ENCODE results near the gene ARID1B. TPM values are rescaled to one million over a fixed set of nuclear protein-coding genes. Genes with fewer than 3 reads are reported as not detected.

Gene ARID1B
- total and polyA plus RNA-seq, 7 experiments from 2014 or later = 17.5 to 164 (median 139) TPM

DNA sequence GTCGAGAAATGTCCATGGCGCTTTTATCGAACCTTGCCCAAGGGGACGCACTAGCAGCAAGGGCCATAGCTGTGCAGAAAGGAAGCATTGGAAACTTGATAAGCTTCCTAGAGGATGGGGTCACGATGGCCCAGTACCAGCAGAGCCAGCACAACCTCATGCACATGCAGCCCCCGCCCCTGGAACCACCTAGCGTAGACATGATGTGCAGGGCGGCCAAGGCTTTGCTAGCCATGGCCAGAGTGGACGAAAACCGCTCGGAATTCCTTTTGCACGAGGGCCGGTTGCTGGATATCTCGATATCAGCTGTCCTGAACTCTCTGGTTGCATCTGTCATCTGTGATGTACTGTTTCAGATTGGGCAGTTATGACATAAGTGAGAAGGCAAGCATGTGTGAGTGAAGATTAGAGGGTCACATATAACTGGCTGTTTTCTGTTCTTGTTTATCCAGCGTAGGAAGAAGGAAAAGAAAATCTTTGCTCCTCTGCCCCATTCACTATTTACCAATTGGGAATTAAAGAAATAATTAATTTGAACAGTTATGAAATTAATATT lies 430.4 kb downstream of the ARID1B start:
- DNase-seq (no peak), ATAC-seq (no peak)
- peaks cover 0 to 6% (median 0%) of the 10 kb centered on the region in 7 donors for H3K4me1 Mint-ChIP-seq
- intact Hi-C loops (cut with micrococcal nuclease) = no loop called here
- peak overlapping the region in 1 of 9 donors; percentile 28 for H3K27ac Mint-ChIP-seq
- Histone ChIP-seq H3K4me3 (ENCODE audit: low read length) (no peak overlapping the region), H3K27ac (ENCODE audit: low read depth, low read length) (no peak overlapping the region), H3K4me1 (ENCODE audit: control insufficient read depth in 2 of 2, insufficient read depth in 2 of 2, low read length in 2 of 2) (no peaks in the 10 kb centered on the region), H3K27me3 (ENCODE audit: control insufficient read depth in 2 of 2, insufficient read depth in 2 of 2, low read length in 2 of 2) (no peaks in the 10 kb centered on the region), H3K36me3 (ENCODE audit: control insufficient read depth in 2 of 3, insufficient read depth in 3 of 3, low read length in 3 of 3) (peaks cover 3 to 48% (median 12%) of the 10 kb centered on the region in 3 experiments), H3K9me3 (ENCODE audit: control insufficient read depth in 2 of 3, low read length in 3 of 3) (no peaks in the 10 kb centered on the region)
- POLR2A ChIA-PET = no interaction called here
- no peak overlapping the region for H3K4me3 Mint-ChIP-seq
- no peaks in the 10 kb centered on the region for H3K27me3 Mint-ChIP-seq
- CTCF ChIA-PET = no interaction called here
- H3K36me3 Mint-ChIP-seq = peaks cover 17 to 30% (median 24%) of the 10 kb centered on the region in 5 donors
- H3K9me3 Mint-ChIP-seq = no peaks in the 10 kb centered on the region

- no peaks in the 10 kb centered on the region for H3K27me3 Mint-ChIP-seq
- H3K36me3 Mint-ChIP-seq = peaks cover 11 to 21% (median 16%) of the 10 kb centered on the region in 5 donors
- H3K4me3 ChIP-seq (ENCODE audit: low read length) = no peak overlapping the region
- peak overlapping the region in 5 of 9 donors; percentile 1 to 61 (median 6) for H3K27ac Mint-ChIP-seq
- no peaks in the 10 kb centered on the region for H3K27me3 ChIP-seq (ENCODE audit: control insufficient read depth in 2 of 2, insufficient read depth in 2 of 2, low read length in 2 of 2)
- POLR2A ChIA-PET = no interaction called here
- ATAC-seq (no peak), DNase-seq (no peak)
- no peaks in the 10 kb centered on the region for H3K4me1 ChIP-seq (ENCODE audit: control insufficient read depth in 2 of 2, insufficient read depth in 2 of 2, low read length in 2 of 2)
- H3K27ac ChIP-seq (ENCODE audit: low read depth, low read length) = no peak overlapping the region
- H3K4me1 Mint-ChIP-seq = peaks cover 0 to 6% (median 0%) of the 10 kb centered on the region in 7 donors
- intact Hi-C loops (cut with micrococcal nuclease) = no loop called here
- H3K36me3 ChIP-seq (ENCODE audit: control insufficient read depth in 2 of 3, insufficient read depth in 3 of 3, low read length in 3 of 3) = peaks cover 0 to 28% (median 6%) of the 10 kb centered on the region in 3 experiments
- no peaks in the 10 kb centered on the region for H3K9me3 Mint-ChIP-seq
- no peak overlapping the region for H3K4me3 Mint-ChIP-seq
- no peaks in the 10 kb centered on the region for H3K9me3 ChIP-seq (ENCODE audit: control insufficient read depth in 2 of 3, low read length in 3 of 3)
- CTCF ChIA-PET = no interaction called here
These were observed 432.8 kb downstream of the ARID1B start for GRCh38 chr6:157209865-157210530.

DNA sequence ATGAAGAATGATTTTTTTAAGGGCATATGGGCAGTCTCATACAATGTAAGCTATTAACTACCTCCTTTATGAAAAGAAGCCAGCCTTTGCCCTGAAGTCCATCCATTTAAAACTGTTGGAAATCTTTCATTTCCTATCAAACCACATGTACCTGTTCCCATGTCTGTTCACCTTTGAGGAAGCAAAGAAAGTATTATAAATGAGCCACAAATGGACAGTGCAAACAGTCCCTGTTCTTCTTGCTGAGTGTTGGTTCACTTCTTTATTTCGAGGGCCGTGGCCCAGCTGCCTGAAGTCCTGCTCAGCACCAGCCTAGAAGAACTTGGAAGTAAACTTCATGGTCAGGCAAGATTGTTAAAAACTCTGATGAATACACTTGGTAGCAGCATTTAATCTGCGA lies 433.8 kb downstream of the ARID1B start:
- Mint-ChIP-seq H3K36me3 (peaks cover 6 to 16% (median 10%) of the 10 kb centered on the region in 5 donors), H3K27ac (peak overlapping the region in 4 of 9 donors; percentile 2 to 61 (median 8)), H3K9me3 (no peaks in the 10 kb centered on the region), H3K27me3 (no peaks in the 10 kb centered on the region), H3K4me1 (peaks cover 0 to 6% (median 0%) of the 10 kb centered on the region in 7 donors), H3K4me3 (no peak overlapping the region)
- no peaks in the 10 kb centered on the region for H3K9me3 ChIP-seq (ENCODE audit: control insufficient read depth in 2 of 3, low read length in 3 of 3)
- POLR2A ChIA-PET = interaction anchor here (0.6 kb wide), 1 partner anchor 857 kb away, joined by 7 read pairs; no protein-coding TSS in a partner anchor
- DNase-seq (no peak), ATAC-seq (no peak)
- H3K36me3 ChIP-seq (ENCODE audit: control insufficient read depth in 2 of 3, insufficient read depth in 3 of 3, low read length in 3 of 3) = peaks cover 0 to 19% (median under 1%) of the 10 kb centered on the region in 3 experiments
- H3K27me3 ChIP-seq (ENCODE audit: control insufficient read depth in 2 of 2, insufficient read depth in 2 of 2, low read length in 2 of 2) = no peaks in the 10 kb centered on the region
- intact Hi-C loops (cut with micrococcal nuclease) = no loop called here
- H3K4me1 ChIP-seq (ENCODE audit: control insufficient read depth in 2 of 2, insufficient read depth in 2 of 2, low read length in 2 of 2) = no peaks in the 10 kb centered on the region
- no peak overlapping the region for H3K27ac ChIP-seq (ENCODE audit: low read depth, low read length)
- H3K4me3 ChIP-seq (ENCODE audit: low read length) = no peak overlapping the region
- CTCF ChIA-PET = no interaction called here

DNA sequence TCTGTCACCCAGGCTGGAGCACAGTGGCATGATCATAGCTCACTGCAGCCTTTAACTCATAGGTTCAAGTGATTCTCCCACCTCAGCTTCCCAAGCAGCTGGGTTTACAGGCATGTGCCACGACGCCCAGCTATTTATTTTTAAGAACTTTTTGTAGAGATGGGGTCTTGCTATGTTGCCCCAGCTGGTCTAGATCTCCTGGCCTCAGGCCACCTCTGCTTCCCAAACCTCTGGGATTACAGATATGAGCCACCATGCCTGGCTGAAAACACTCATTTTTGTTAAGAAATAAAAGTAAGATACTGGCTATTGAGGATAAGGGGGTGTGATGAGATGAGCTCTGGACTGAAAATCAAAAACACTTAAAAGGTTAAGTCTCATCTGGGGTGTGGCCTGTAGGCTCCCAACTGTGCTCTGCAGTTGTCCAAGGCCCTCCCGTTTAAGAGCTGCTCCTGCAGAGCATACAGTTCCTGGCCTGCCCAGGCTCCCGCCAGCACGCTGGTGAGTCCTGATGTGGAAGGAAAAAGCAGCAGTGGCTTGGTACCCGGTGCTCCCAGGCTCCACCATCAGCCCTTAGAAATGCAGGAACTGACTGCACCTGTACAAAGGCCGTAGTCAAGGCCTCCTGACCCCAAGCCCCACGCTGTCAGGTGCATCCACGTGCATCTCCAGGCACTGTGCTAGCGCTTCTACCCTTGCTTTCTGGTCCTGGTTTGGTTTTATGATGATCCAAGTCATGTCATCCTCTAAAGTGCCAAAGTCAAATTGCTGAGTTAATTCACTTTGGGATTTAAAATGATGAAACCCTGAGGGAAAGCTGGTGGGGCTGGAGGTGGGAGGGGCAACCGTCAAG lies 434.7 kb downstream of the ARID1B start:
- H3K27ac Mint-ChIP-seq = peak overlapping the region in 1 of 9 donors; percentile 17
- H3K4me3 Mint-ChIP-seq = no peak overlapping the region
- DNase-seq (no peak), ATAC-seq (no peak)
- ChIA-PET POLR2A (interaction anchor here (0.6 kb wide), 2 partner anchors 527 to 856 kb away, joined by 3 to 7 read pairs; no protein-coding TSS in a partner anchor), CTCF (no interaction called here)
- H3K27me3 Mint-ChIP-seq = no peaks in the 10 kb centered on the region
- no peaks in the 10 kb centered on the region for H3K9me3 Mint-ChIP-seq
- peaks cover 0 to 10% (median 0%) of the 10 kb centered on the region in 3 experiments for H3K36me3 ChIP-seq (ENCODE audit: control insufficient read depth in 2 of 3, insufficient read depth in 3 of 3, low read length in 3 of 3)
- no peak overlapping the region for H3K4me3 ChIP-seq (ENCODE audit: low read length)
- no peaks in the 10 kb centered on the region for H3K4me1 ChIP-seq (ENCODE audit: control insufficient read depth in 2 of 2, insufficient read depth in 2 of 2, low read length in 2 of 2)
- peaks cover 0 to 5% (median 0%) of the 10 kb centered on the region in 7 donors for H3K4me1 Mint-ChIP-seq
- intact Hi-C loops (cut with micrococcal nuclease) = no loop called here
- no peaks in the 10 kb centered on the region for H3K9me3 ChIP-seq (ENCODE audit: control insufficient read depth in 2 of 3, low read length in 3 of 3)
- no peak overlapping the region for H3K27ac ChIP-seq (ENCODE audit: low read depth, low read length)
- H3K27me3 ChIP-seq (ENCODE audit: control insufficient read depth in 2 of 2, insufficient read depth in 2 of 2, low read length in 2 of 2) = no peaks in the 10 kb centered on the region
- H3K36me3 Mint-ChIP-seq = peaks cover 0 to 8% (median 1%) of the 10 kb centered on the region in 5 donors

GRCh38 chr6:157213426-157213825 lies 436.2 kb downstream of the ARID1B start:
- DNase-seq (no peak), ATAC-seq (no peak)
- H3K4me1 Mint-ChIP-seq = peaks cover 0 to 5% (median 0%) of the 10 kb centered on the region in 7 donors
- Histone ChIP-seq H3K27me3 (ENCODE audit: control insufficient read depth in 2 of 2, insufficient read depth in 2 of 2, low read length in 2 of 2) (no peaks in the 10 kb centered on the region), H3K27ac (ENCODE audit: low read depth, low read length) (no peak overlapping the region), H3K4me3 (ENCODE audit: low read length) (no peak overlapping the region), H3K36me3 (ENCODE audit: control insufficient read depth in 2 of 3, insufficient read depth in 3 of 3, low read length in 3 of 3) (no peaks in the 10 kb centered on the region), H3K4me1 (ENCODE audit: control insufficient read depth in 2 of 2, insufficient read depth in 2 of 2, low read length in 2 of 2) (no peaks in the 10 kb centered on the region), H3K9me3 (ENCODE audit: control insufficient read depth in 2 of 3, low read length in 3 of 3) (no peaks in the 10 kb centered on the region)
- H3K27ac Mint-ChIP-seq = peak overlapping the region in 4 of 9 donors; percentile 18 to 64 (median 36)
- H3K9me3 Mint-ChIP-seq = peaks cover 0 to 2% (median 0%) of the 10 kb centered on the region in 11 donors
- CTCF ChIA-PET = no interaction called here
- no peak overlapping the region for H3K4me3 Mint-ChIP-seq
- H3K27me3 Mint-ChIP-seq = no peaks in the 10 kb centered on the region
- intact Hi-C loops (cut with micrococcal nuclease) = no loop called here
- POLR2A ChIA-PET = interaction anchor here (0.9 kb wide), 1 partner anchor 10 kb away, joined by 3 read pairs; no protein-coding TSS in a partner anchor
- H3K36me3 Mint-ChIP-seq = peaks cover 0 to 6% (median 0%) of the 10 kb centered on the region in 5 donors

GRCh38 chr6:157213907-157214565 lies 436.9 kb downstream of the ARID1B start:
- no peak for DNase-seq
- no peak for ATAC-seq
- no peaks in the 10 kb centered on the region for H3K27me3 ChIP-seq (ENCODE audit: control insufficient read depth in 2 of 2, insufficient read depth in 2 of 2, low read length in 2 of 2)
- H3K9me3 Mint-ChIP-seq = peaks cover 0 to 2% (median 0%) of the 10 kb centered on the region in 11 donors
- no peaks in the 10 kb centered on the region for H3K27me3 Mint-ChIP-seq
- peak overlapping the region in 2 of 9 donors; percentile 64 to 65 for H3K27ac Mint-ChIP-seq
- no peak overlapping the region for H3K27ac ChIP-seq (ENCODE audit: low read depth, low read length)
- peaks cover 0 to 6% (median 0%) of the 10 kb centered on the region in 5 donors for H3K36me3 Mint-ChIP-seq
- H3K4me3 Mint-ChIP-seq = no peak overlapping the region
- H3K36me3 ChIP-seq (ENCODE audit: control insufficient read depth in 2 of 3, insufficient read depth in 3 of 3, low read length in 3 of 3) = no peaks in the 10 kb centered on the region
- POLR2A ChIA-PET = interaction anchor here (0.9 to 1.0 kb wide), 2 partner anchors 9 to 818 kb away, joined by 3 read pairs; no protein-coding TSS in a partner anchor
- CTCF ChIA-PET = no interaction called here
- H3K9me3 ChIP-seq (ENCODE audit: control insufficient read depth in 2 of 3, low read length in 3 of 3) = no peaks in the 10 kb centered on the region
- no peak overlapping the region for H3K4me3 ChIP-seq (ENCODE audit: low read length)
- H3K4me1 Mint-ChIP-seq = peaks cover 0 to 4% (median 0%) of the 10 kb centered on the region in 7 donors
- no peaks in the 10 kb centered on the region for H3K4me1 ChIP-seq (ENCODE audit: control insufficient read depth in 2 of 2, insufficient read depth in 2 of 2, low read length in 2 of 2)
- intact Hi-C loops (cut with micrococcal nuclease) = no loop called here

All from naive thymus-derived CD4-positive, alpha-beta T cell (primary cell).